ENCODE results near the gene FARS2. TPM values are rescaled to one million over a fixed set of nuclear protein-coding genes. Genes with fewer than 3 reads are reported as not detected.

Gene FARS2
- total RNA-seq, 6 donors from 2014 or later = 16.4 to 34.6 (median 19.9) TPM

- no peaks in the 10 kb centered on the region for H3K36me3 ChIP-seq
- no peaks in the 10 kb centered on the region for H3K27me3 ChIP-seq
- H3K4me3 ChIP-seq = no peak overlapping the region
- no peaks in the 10 kb centered on the region for H3K9me3 ChIP-seq
- no peak for DNase-seq
- no peak for TF ChIP-seq CTCF (IDR thresholded peaks at IDR 0.05)
- no peak for TF ChIP-seq POLR2AphosphoS5 (IDR thresholded peaks at IDR 0.05)
- TF ChIP-seq EP300 (IDR thresholded peaks at IDR 0.05) = no peak
- no peak for TF ChIP-seq POLR2A (IDR thresholded peaks at IDR 0.05)
- 95 to 99% methylated on average over 3 of the region's 3 CpGs for WGBS, 2 donors
- H3K4me1 ChIP-seq = peaks cover 0 to 9% (median 7%) of the 10 kb centered on the region in 4 donors
- H3K27ac ChIP-seq = no peak overlapping the region
- no peak for ATAC-seq (ENCODE audit: low FRiP score in 2 of 2)
Measured at GRCh38 chr6:5475779-5476178, 214.5 kb downstream of the FARS2 start.

- H3K4me1 ChIP-seq = no peaks in the 10 kb centered on the region
- no peak overlapping the region for H3K4me3 ChIP-seq
- H3K9me3 ChIP-seq = no peaks in the 10 kb centered on the region
- no peak overlapping the region for H3K27ac ChIP-seq
- 95 to 100% methylated on average over 5 to 6 of the region's 6 CpGs for WGBS, 2 donors
- H3K36me3 ChIP-seq = no peaks in the 10 kb centered on the region
- DNase-seq (no peak), ATAC-seq (ENCODE audit: low FRiP score in 2 of 2) (no peak)
- no peak for TF ChIP-seq POLR2AphosphoS5 (IDR thresholded peaks at IDR 0.05)
- no peak for TF ChIP-seq CTCF (IDR thresholded peaks at IDR 0.05)
- TF ChIP-seq POLR2A (IDR thresholded peaks at IDR 0.05) = no peak
- TF ChIP-seq EP300 (IDR thresholded peaks at IDR 0.05) = no peak
- no peaks in the 10 kb centered on the region for H3K27me3 ChIP-seq
Measured at GRCh38 chr6:5478380-5478779, 217.1 kb downstream of the FARS2 start.

GRCh38 chr6:5481033-5481432, 219.7 kb downstream of the FARS2 start:
- WGBS, 2 donors = 72 to 80% methylated on average over 8 of the region's 8 CpGs

GRCh38 chr6:5481750-5482149, 220.4 kb downstream of the FARS2 start:
- TF ChIP-seq POLR2A (IDR thresholded peaks at IDR 0.05) (no peak), CTCF (IDR thresholded peaks at IDR 0.05) (no peak), EP300 (IDR thresholded peaks at IDR 0.05) (no peak), POLR2AphosphoS5 (IDR thresholded peaks at IDR 0.05) (no peak)
- H3K36me3 ChIP-seq = no peaks in the 10 kb centered on the region
- no peaks in the 10 kb centered on the region for H3K9me3 ChIP-seq
- no peaks in the 10 kb centered on the region for H3K4me1 ChIP-seq
- WGBS, 2 donors = 77 to 89% methylated on average over 9 of the region's 9 CpGs
- ATAC-seq (ENCODE audit: low FRiP score in 2 of 2) (no peak), DNase-seq (no peak)
- no peaks in the 10 kb centered on the region for H3K27me3 ChIP-seq
- H3K27ac ChIP-seq = no peak overlapping the region
- no peak overlapping the region for H3K4me3 ChIP-seq

More at GRCh38 chr6:5481033-5481432, 219.7 kb downstream of the FARS2 start:
- TF ChIP-seq POLR2AphosphoS5 (IDR thresholded peaks at IDR 0.05) (no peak), CTCF (IDR thresholded peaks at IDR 0.05) (no peak), EP300 (IDR thresholded peaks at IDR 0.05) (no peak), POLR2A (IDR thresholded peaks at IDR 0.05) (no peak)
- Histone ChIP-seq H3K36me3 (no peaks in the 10 kb centered on the region), H3K27me3 (no peaks in the 10 kb centered on the region), H3K4me3 (no peak overlapping the region), H3K9me3 (no peaks in the 10 kb centered on the region), H3K4me1 (no peaks in the 10 kb centered on the region), H3K27ac (no peak overlapping the region)
- no peak for ATAC-seq (ENCODE audit: low FRiP score in 2 of 2)
- no peak for DNase-seq

- WGBS, 2 donors = 83 to 92% methylated on average over 3 of the region's 3 CpGs
- Histone ChIP-seq H3K27ac (no peak overlapping the region), H3K4me1 (no peaks in the 10 kb centered on the region), H3K4me3 (no peak overlapping the region), H3K9me3 (no peaks in the 10 kb centered on the region), H3K36me3 (no peaks in the 10 kb centered on the region), H3K27me3 (no peaks in the 10 kb centered on the region)
- ATAC-seq (ENCODE audit: low FRiP score in 2 of 2) = no peak
- no peak for DNase-seq
- TF ChIP-seq CTCF (IDR thresholded peaks at IDR 0.05) (no peak), POLR2A (IDR thresholded peaks at IDR 0.05) (no peak), EP300 (IDR thresholded peaks at IDR 0.05) (no peak), POLR2AphosphoS5 (IDR thresholded peaks at IDR 0.05) (no peak)
Measured at GRCh38 chr6:5482619-5483018, 221.3 kb downstream of the FARS2 start.
